C4-2B (cell line): ENCODE measurements around the gene GABRE.
"Not testable (repeated sequence)": the region's sequence is repeated elsewhere in the genome, so short reads cannot be mapped to it uniquely, and the experiment has no call there.

ENCODE experiments used
- H3K27ac ChIP-seq: fragments of 450-650 bp; 2 replicates; pipeline ENCODE4 v1.5.1; 2017
- ZFX ChIP-seq: fragments of 450-650 bp; IDR thresholded peaks from 2 replicates; pipeline ENCODE4 v1.6.1; 2017
- TF ChIP-seq, protein P1 (sequence below): fragments of 450-650 bp; conservative IDR thresholded peaks from 2 replicates; pipeline ENCODE4 v1.5.1; 2017; ENCODE audit warnings: mild to moderate bottlenecking

GABRE gene

DNA sequence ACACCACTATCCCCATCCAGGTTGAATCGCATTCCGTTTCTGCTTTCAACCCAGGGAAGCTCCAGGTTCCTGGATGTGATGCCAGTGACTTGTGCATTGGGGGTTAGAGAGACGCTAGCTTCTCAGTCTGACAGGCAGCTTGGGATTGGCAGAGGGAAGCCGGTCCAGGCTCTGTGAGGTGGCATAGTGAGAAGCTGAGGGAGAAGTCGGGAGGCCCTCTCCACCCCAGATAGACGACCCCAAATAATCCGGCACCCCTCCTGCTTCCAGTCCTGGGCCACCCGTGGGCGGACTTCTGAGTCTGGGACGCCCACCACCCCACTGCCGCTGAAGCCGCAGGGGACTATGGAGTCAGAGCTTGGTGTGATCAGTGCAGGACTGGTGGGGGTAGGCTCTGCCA is 54.4 kb downstream of the GABRE start:
- TF ChIP-seq, protein P1, sequence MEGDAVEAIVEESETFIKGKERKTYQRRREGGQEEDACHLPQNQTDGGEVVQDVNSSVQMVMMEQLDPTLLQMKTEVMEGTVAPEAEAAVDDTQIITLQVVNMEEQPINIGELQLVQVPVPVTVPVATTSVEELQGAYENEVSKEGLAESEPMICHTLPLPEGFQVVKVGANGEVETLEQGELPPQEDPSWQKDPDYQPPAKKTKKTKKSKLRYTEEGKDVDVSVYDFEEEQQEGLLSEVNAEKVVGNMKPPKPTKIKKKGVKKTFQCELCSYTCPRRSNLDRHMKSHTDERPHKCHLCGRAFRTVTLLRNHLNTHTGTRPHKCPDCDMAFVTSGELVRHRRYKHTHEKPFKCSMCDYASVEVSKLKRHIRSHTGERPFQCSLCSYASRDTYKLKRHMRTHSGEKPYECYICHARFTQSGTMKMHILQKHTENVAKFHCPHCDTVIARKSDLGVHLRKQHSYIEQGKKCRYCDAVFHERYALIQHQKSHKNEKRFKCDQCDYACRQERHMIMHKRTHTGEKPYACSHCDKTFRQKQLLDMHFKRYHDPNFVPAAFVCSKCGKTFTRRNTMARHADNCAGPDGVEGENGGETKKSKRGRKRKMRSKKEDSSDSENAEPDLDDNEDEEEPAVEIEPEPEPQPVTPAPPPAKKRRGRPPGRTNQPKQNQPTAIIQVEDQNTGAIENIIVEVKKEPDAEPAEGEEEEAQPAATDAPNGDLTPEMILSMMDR, result no peak
- no peak for TF ChIP-seq ZFX
- no peak overlapping the region for H3K27ac ChIP-seq

DNA sequence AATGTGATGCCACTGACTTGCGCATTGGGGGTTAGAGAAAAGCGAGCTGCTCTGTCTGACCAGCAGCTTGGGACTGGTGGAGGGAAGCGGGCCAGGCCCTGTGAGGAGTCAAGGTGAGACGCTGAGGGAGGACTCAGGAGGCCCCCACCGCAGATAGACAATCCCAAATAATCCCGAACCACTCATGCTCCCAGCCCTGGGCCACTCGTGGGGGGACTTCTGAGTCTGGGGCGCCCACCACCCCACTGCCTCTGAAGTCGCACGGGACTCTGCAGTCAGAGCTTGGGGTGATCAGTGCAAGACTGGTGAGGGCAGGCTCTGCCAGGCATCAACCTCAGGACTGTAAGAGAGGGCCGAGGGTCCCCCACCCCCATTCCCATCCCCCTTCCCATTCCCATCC is 54.9 kb downstream of the GABRE start:
- TF ChIP-seq, protein P1, result no peak
- TF ChIP-seq ZFX, result no peak

DNA sequence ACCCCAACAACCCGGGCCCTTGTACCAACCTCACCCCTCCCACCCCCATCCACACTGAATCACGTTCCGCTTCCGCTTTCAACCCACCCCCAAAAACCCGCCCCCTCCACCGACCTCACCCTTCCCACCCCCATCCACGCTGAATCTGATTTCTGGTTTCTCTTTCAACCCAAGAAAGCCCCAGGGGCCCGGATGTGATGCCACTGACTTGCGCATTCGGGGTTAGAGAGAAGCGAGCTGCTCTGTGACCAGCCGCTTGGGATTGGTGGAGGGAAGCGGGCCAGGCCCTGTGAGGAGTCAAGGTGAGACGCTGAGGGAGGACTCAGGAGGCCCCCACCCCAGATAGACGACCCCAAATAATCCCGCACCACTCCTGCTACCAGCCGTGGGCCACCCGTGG is 55.7 kb downstream of the GABRE start:
- H3K27ac ChIP-seq, result not testable (repeated sequence)

More for the DNA sequence above, 54.9 kb downstream of the GABRE start:
- H3K27ac ChIP-seq, result no peak overlapping the region

DNA sequence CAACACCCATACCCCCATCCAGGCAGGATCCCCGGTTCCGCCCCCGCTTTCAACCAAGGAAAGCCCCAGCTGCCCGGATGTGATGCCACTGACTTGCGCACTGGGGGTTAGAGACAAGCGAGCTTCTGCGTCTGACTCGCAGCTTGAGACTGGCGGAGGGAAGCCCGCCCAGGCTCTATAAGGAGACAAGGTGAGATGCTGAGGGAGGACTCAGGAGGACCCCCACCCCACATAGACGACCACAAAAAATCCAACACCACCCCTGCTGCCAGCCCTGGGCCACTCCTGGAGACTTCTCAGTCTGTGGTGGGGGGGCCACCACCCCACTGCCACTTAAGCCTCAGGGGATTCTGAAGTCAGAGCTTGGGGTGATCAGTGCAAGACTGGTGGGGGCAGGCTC is 61.7 kb downstream of the GABRE start, which contains the start of gene MAGEA4:
MAGEA4 (plus strand) TSS at position 110 of the 400 bp plus-strand sequence. CDS start 10,776 bp downstream, outside the sequence.
- no peak within 1 kb of the TSS for H3K27ac ChIP-seq
- TF ChIP-seq, protein P1, result no peak
- no peak for TF ChIP-seq ZFX

DNA sequence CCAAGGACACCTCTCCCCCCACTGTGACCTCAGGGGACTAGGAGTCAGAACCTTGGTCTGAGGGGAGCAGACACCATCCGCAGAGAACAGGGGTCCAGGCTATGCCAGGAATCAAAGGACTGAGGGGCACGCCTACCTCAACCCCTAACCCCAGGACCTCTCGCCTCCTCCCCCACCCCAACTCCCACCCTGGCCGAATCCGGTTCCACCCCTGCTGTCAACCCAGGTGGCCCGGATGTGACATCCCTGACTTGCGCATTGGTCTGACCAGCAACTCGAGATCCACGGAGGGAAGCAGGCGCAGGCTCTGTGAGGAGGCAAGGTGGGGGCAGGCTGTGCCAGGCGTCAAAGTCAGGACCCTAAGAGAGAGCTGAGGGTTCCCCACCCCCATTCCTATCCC is 62.3 kb downstream of the GABRE start:
- no peak overlapping the region for H3K27ac ChIP-seq
- TF ChIP-seq, protein P1, result no peak
- no peak for TF ChIP-seq ZFX

DNA sequence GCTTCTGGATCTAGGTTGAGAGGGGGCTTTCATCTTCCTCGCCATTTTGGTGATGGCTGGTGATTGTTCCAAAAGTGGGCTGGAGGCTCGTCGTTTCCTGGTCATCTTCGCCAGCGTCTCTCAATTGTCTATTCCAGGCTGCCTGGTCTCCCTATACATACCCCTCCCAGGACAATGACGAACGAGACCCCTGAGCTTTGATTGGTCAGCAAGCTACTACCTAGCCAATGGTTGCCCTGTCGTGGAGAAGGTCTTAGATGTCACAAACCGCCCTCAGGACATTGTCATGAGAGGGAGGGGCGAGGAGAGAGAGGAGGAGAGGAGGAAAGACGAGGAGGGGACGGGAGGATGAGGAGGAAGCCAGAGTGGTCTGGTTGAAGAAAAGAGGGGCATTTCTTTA is 69.5 kb downstream of the GABRE start:
- no peak overlapping the region for H3K27ac ChIP-seq
- TF ChIP-seq, protein P1, result no peak
- no peak for TF ChIP-seq ZFX
